CD14-positive monocyte (primary cell): ENCODE measurements around the gene SLC43A3. TPM values are rescaled to one million over a fixed set of nuclear protein-coding genes. Genes with fewer than 3 reads are reported as not detected.
A peak's percentile ranks its signal among the peaks of the same experiment; 100 is the strongest.

Experiments used
- DNase-seq, 3 donors: peaks; one replicate each; pipeline ENCODE4 v3.0.0-alpha.2; 2011 to 2022
- H2AFZ ChIP-seq: 2 replicates; pipeline ENCODE4 v1.6.0; 2012; ENCODE audit warnings: mild to moderate bottlenecking, low read depth, low read length, inconsistent platforms; ENCODE audit not compliant: insufficient read depth, poor library complexity, severe bottlenecking
- H3K27ac ChIP-seq, 2 donors: 1 replicate in 1 of 2; 2 replicates in 1 of 2; pipeline ENCODE4 v1.5.1; 2012 to 2013; ENCODE audit warnings: low read length in 2 of 2, control low read depth in 1 of 2, inconsistent platforms in 1 of 2, low read depth in 1 of 2, mild to moderate bottlenecking in 1 of 2
- H3K27me3 ChIP-seq, 2 donors: one replicate each; pipeline versions ENCODE4 v1.6.0 to v1.6.1; 2011 to 2013; ENCODE audit warnings: low read length in 2 of 2; ENCODE audit not compliant: control insufficient read depth in 2 of 2, insufficient read depth in 2 of 2
- H3K36me3 ChIP-seq, 2 donors: replicated peaks in 1 of 2; 1 replicate in 1 of 2; 2 replicates in 1 of 2; pipeline versions ENCODE4 v1.5.1 to v1.6.1; 2012 to 2013; ENCODE audit warnings: low read length in 2 of 2, control low read depth in 1 of 2, inconsistent platforms in 1 of 2, mild to moderate bottlenecking in 1 of 2; ENCODE audit not compliant: insufficient read depth in 2 of 2, control insufficient read depth in 1 of 2
- H3K4me1 ChIP-seq, 2 donors: 1 replicate in 1 of 2; 2 replicates in 1 of 2; pipeline versions ENCODE4 v1.5.1 to v1.6.1; 2012 to 2013; ENCODE audit warnings: low read length in 2 of 2, control low read depth in 1 of 2, inconsistent platforms in 1 of 2, mild to moderate bottlenecking in 1 of 2, moderate library complexity in 1 of 2; ENCODE audit not compliant: insufficient read depth in 2 of 2, control insufficient read depth in 1 of 2
- H3K4me2 ChIP-seq: replicated peaks from 2 replicates; pipeline ENCODE3; 2012; ENCODE audit warnings: low read length, moderate library complexity, mild to moderate bottlenecking; ENCODE audit not compliant: poor library complexity, severe bottlenecking; ENCODE audit errors: extremely low read depth
- H3K4me3 ChIP-seq, 3 experiments: fragments of 200-600 bp in 1 of 3; sonication (generic) in 1 of 3; replicated peaks in 1 of 3; 1 replicate in 2 of 3; 2 replicates in 1 of 3; pipeline ENCODE4 v1.5.1; 2011 to 2013; ENCODE audit warnings: low read length in 3 of 3, mild to moderate bottlenecking in 3 of 3, control low read depth in 2 of 3, low read depth in 2 of 3, inconsistent platforms in 1 of 3, moderate library complexity in 1 of 3
- H3K79me2 ChIP-seq: 2 replicates; pipeline ENCODE4 v1.6.0; 2012; ENCODE audit warnings: mild to moderate bottlenecking, control low read depth, inconsistent platforms, low read length, moderate library complexity; ENCODE audit not compliant: insufficient read depth
- H3K9ac ChIP-seq: 2 replicates; pipeline ENCODE4 v1.6.0; 2017; ENCODE audit warnings: low read length, mild to moderate bottlenecking; ENCODE audit not compliant: insufficient read depth, poor library complexity, severe bottlenecking
- H3K9me3 ChIP-seq, 2 donors: replicated peaks in 1 of 2; 1 replicate in 1 of 2; 2 replicates in 1 of 2; pipeline versions ENCODE4 v1.5.1 to v1.6.1; 2012 to 2013; ENCODE audit warnings: low read length in 2 of 2, control low read depth in 1 of 2; ENCODE audit not compliant: control insufficient read depth in 1 of 2, insufficient read depth in 1 of 2
- H4K20me1 ChIP-seq: 2 replicates; pipeline ENCODE4 v1.6.0; 2012; ENCODE audit warnings: mild to moderate bottlenecking, low read length, control low read depth, moderate library complexity; ENCODE audit not compliant: insufficient read depth
- H3K27ac Mint-ChIP-seq, 7 donors: one replicate each; pipeline ENCODE4 v1.8.0; 2020; ENCODE audit warnings: mild to moderate bottlenecking in 7 of 7, mixed read lengths in 7 of 7, moderate library complexity in 6 of 7, inconsistent platforms in 2 of 7
- H3K27me3 Mint-ChIP-seq, 3 donors: one replicate each; pipeline ENCODE4 v1.8.0; 2021 to 2022; ENCODE audit warnings: low read depth in 3 of 3, mild to moderate bottlenecking in 3 of 3, mixed read lengths in 3 of 3, moderate library complexity in 3 of 3, inconsistent platforms in 1 of 3
- H3K36me3 Mint-ChIP-seq, 2 donors: one replicate each; pipeline ENCODE4 v1.8.0; 2020; ENCODE audit warnings: mixed read lengths in 2 of 2, inconsistent platforms in 1 of 2, mild to moderate bottlenecking in 1 of 2
- H3K4me1 Mint-ChIP-seq: one replicate; pipeline ENCODE4 v1.8.0; 2020; ENCODE audit warnings: mild to moderate bottlenecking, mixed read lengths
- H3K4me3 Mint-ChIP-seq, 2 donors: one replicate each; pipeline ENCODE4 v1.8.0; 2020; ENCODE audit warnings: mild to moderate bottlenecking in 2 of 2, mixed read lengths in 2 of 2, moderate library complexity in 1 of 2
- H3K9me3 Mint-ChIP-seq, 7 donors: one replicate each; pipeline ENCODE4 v1.8.0; 2020 to 2022; ENCODE audit warnings: mixed read lengths in 7 of 7, mild to moderate bottlenecking in 6 of 7, moderate library complexity in 6 of 7, inconsistent platforms in 2 of 7
- CTCF ChIP-seq: fragments of 200-600 bp; IDR thresholded peaks from one replicate; pipeline ENCODE4 v1.8.0; 2022; ENCODE audit warnings: antibody characterized with exemption, mild to moderate bottlenecking
- WGBS: methylation state at CpG from one replicate; pipeline ENCODE4 v1.1.5; 2013; ENCODE audit warnings: missing lambda C conversion rate; ENCODE audit not compliant: insufficient coverage; 5-methylcytosine and 5-hydroxymethylcytosine counted together
- intact Hi-C, 2 donors: fragments of 100-400 bp; cut with micrococcal nuclease; formaldehyde crosslinking; loops; one replicate each; pipeline versions ENCODE4 v1.15.0 to v1.15.1; 2023
- polyA plus RNA-seq, 3 donors: library from polyadenylated mRNA; depleted of rRNA in 1 of 3; unstranded in 2 of 3; stranded (reverse) in 1 of 3; fragments of 300-500 nt in 2 of 3; fragments of >200 nt in 1 of 3; fragmentation: Illumina TruSeq in 2 of 3; gene quantifications; 1 replicate in 2 of 3; 2 replicates in 1 of 3; pipeline ENCODE4 v1.2.3, GENCODE V29; 2012 to 2021

Gene SLC43A3
- polyA plus RNA-seq, 3 donors, result 82.4 to 116 (median 109) TPM

GRCh38 chr11:57370941-57371340, 56.0 kb downstream of the SLC43A3 start:
- Histone ChIP-seq H3K9ac (no peak overlapping the region), H4K20me1 (no peaks in the 10 kb centered on the region), H3K9me3 (no peaks in the 10 kb centered on the region), H3K27me3 (no peaks in the 10 kb centered on the region), H3K4me2 (no peak overlapping the region), H3K27ac (no peak overlapping the region), H3K4me1 (peaks cover 7 to 8% of the 10 kb centered on the region in 2 donors), H3K36me3 (no peaks in the 10 kb centered on the region), H3K79me2 (no peaks in the 10 kb centered on the region), H2AFZ (no peak overlapping the region), H3K4me3 (no peak overlapping the region)
- intact Hi-C loops, result no loop called here
- Mint-ChIP-seq H3K9me3 (peaks cover 0 to 3% (median 0%) of the 10 kb centered on the region in 7 donors), H3K27me3 (peaks cover 2 to 3% (median 2%) of the 10 kb centered on the region in 3 donors), H3K4me3 (no peak overlapping the region), H3K4me1 (peaks cover 8% of the 10 kb centered on the region), H3K27ac (peak overlapping the region in 1 of 7 donors; percentile 5), H3K36me3 (no peaks in the 10 kb centered on the region)
- DNase-seq, result no peak
- no peak for TF ChIP-seq CTCF

- H3K9me3 Mint-ChIP-seq, result peaks cover 0 to 5% (median 0%) of the 10 kb centered on the region in 7 donors
- Histone ChIP-seq H3K4me1 (peaks cover 7 to 8% of the 10 kb centered on the region in 2 donors), H3K4me3 (no peak overlapping the region), H2AFZ (no peak overlapping the region), H3K9ac (no peak overlapping the region), H3K79me2 (no peaks in the 10 kb centered on the region), H3K4me2 (no peak overlapping the region), H3K27ac (no peak overlapping the region), H3K27me3 (no peaks in the 10 kb centered on the region), H3K36me3 (no peaks in the 10 kb centered on the region), H4K20me1 (no peaks in the 10 kb centered on the region), H3K9me3 (no peaks in the 10 kb centered on the region)
- TF ChIP-seq CTCF, result no peak
- peaks cover 8% of the 10 kb centered on the region for H3K4me1 Mint-ChIP-seq
- no peak overlapping the region for H3K4me3 Mint-ChIP-seq
- H3K27me3 Mint-ChIP-seq, result peaks cover 2 to 5% (median 3%) of the 10 kb centered on the region in 3 donors
- no peaks in the 10 kb centered on the region for H3K36me3 Mint-ChIP-seq
- 100% methylated on average over 4 of the region's 7 CpGs for WGBS
- no peak overlapping the region for H3K27ac Mint-ChIP-seq
- intact Hi-C loops, result no loop called here
- DNase-seq, result no peak
Observed at GRCh38 chr11:57370251-57370650, 56.7 kb downstream of the SLC43A3 start.
